ENCODE results near the gene ANXA1.

Gene ANXA1

GRCh38 chr9:73141282-73141681 lies 10.4 kb upstream of the ANXA1 start:
- DNase-seq: no peak

GRCh38 chr9:73143711-73144328 lies 7.8 kb upstream of the ANXA1 start:
- DNase-seq: no peak

GRCh38 chr9:73146111-73146815 lies 5.4 kb upstream of the ANXA1 start:
- DNase-seq: no peak

- no peak for DNase-seq
These were observed 3.2 kb upstream of the ANXA1 start for GRCh38 chr9:73148447-73148937.

GRCh38 chr9:73149371-73150067 lies 2.1 kb upstream of the ANXA1 start:
- no peak for DNase-seq

- no peak for DNase-seq
These were observed 829 bp downstream of the ANXA1 start for GRCh38 chr9:73152543-73152844.

GRCh38 chr9:73152953-73153352 lies 1.3 kb downstream of the ANXA1 start:
- no peak for DNase-seq

- DNase-seq: no peak
These were observed 2.1 kb downstream of the ANXA1 start for GRCh38 chr9:73153793-73154227.

GRCh38 chr9:73154271-73154670 lies 2.6 kb downstream of the ANXA1 start:
- no peak for DNase-seq

- DNase-seq: no peak
These were observed 3.1 kb downstream of the ANXA1 start for GRCh38 chr9:73154722-73155121.

- no peak for DNase-seq
These were observed 3.7 kb downstream of the ANXA1 start for GRCh38 chr9:73155377-73155776.

GRCh38 chr9:73155968-73156864 lies 4.6 kb downstream of the ANXA1 start:
- no peak for DNase-seq

GRCh38 chr9:73156865-73157187 lies 5.2 kb downstream of the ANXA1 start:
- no peak for DNase-seq

- DNase-seq: no peak
These were observed 6.1 kb downstream of the ANXA1 start for GRCh38 chr9:73157811-73158210.

- no peak for DNase-seq
These were observed 7.1 kb downstream of the ANXA1 start for GRCh38 chr9:73158723-73159122.

- no peak for DNase-seq
These were observed 9.2 kb downstream of the ANXA1 start for GRCh38 chr9:73160868-73161267.

GRCh38 chr9:73162987-73163768 lies 11.5 kb downstream of the ANXA1 start:
- no peak for DNase-seq

GRCh38 chr9:73165911-73166310 lies 14.2 kb downstream of the ANXA1 start:
- no peak for DNase-seq

- no peak for DNase-seq
These were observed 14.8 kb downstream of the ANXA1 start for GRCh38 chr9:73166468-73166867.

- no peak for DNase-seq
These were observed 15.9 kb downstream of the ANXA1 start for GRCh38 chr9:73167614-73168013.

GRCh38 chr9:73168298-73168934 lies 16.8 kb downstream of the ANXA1 start:
- no peak for DNase-seq

All from midbrain (tissue), 1 donor.